ENCODE data around the gene SYNE4. TPM values are rescaled to one million over a fixed set of nuclear protein-coding genes. Genes with fewer than 3 reads are reported as not detected.

Gene SYNE4
- total and polyA plus RNA-seq, 2 of the 13 experiments (the other 11 are each of a cell fraction or from before 2014, with no cell fraction given) = 13.7 to 23.0 TPM

DNA sequence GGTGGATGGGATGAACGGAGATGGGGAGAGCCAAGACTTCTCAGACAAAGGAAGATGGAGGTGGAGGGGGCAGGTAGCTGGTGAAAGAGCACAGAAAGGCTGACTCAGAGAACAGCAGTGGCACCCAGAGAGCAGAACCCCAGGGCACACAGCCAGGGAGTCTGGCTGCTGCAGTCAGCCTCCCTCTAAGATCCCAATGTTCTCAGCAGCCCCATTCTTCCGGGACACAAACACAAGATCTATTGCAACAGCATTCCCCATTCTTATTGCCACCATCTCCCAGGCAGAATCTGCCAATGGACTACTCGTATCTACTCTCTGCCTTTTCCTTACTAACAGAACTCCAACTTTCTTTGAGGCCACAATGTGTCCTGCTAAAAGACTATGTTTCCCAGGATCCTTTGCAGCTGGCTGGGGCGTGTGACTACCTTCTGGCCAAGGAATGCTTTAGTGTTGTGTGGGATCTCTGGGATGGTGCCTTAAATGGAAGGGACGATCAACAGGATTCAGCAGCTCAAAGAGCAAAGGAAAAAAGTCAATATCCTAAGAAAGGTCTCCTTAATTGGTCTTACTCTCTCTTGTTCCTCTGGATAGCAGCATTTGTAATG is 37.9 kb upstream of the SYNE4 start:
- CTCF ChIA-PET (ENCODE audit: low intra/inter-chr PET ratio, low total read pairs) = no interaction called here
- no peaks in the 10 kb centered on the region for H3K79me2 ChIP-seq (ENCODE audit: insufficient read depth, low read length)
- no peaks in the 10 kb centered on the region for H3K9me3 ChIP-seq (ENCODE audit: low read length)
- H3K4me1 ChIP-seq (ENCODE audit: insufficient read depth, low read length) = peaks cover 21% of the 10 kb centered on the region
- no peak overlapping the region for H3K9ac ChIP-seq (ENCODE audit: insufficient read depth, low read depth, low read length)
- no peak overlapping the region for H2AFZ ChIP-seq (ENCODE audit: low read length)
- POLR2A ChIA-PET = no interaction called here
- BruUV-seq (replicated peaks) = no TSS peak
- FAIRE-seq = no peak
- intact Hi-C loops (cut with micrococcal nuclease; ENCODE audit: unreplicated experiment) = no loop called here
- no peak overlapping the region for H3K27ac ChIP-seq (ENCODE audit: extremely low read length, insufficient read depth, low read length)
- TF ChIP-seq, protein P1, sequence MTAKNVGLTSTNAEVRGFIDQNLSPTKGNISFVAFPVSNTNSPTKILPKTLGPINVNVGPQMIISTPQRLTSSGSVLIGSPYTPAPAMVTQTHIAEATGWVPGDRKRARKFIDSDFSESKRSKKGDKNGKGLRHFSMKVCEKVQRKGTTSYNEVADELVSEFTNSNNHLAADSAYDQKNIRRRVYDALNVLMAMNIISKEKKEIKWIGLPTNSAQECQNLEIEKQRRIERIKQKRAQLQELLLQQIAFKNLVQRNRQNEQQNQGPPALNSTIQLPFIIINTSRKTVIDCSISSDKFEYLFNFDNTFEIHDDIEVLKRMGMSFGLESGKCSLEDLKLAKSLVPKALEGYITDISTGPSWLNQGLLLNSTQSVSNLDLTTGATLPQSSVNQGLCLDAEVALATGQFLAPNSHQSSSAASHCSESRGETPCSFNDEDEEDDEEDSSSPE (CRISPR knock-in tag; IDR thresholded peaks at IDR 0.05) = no peak
- TF ChIP-seq SIN3B (IDR thresholded peaks at IDR 0.05; ENCODE audit: low read length) (no peak), SALL1 (CRISPR knock-in tag; IDR thresholded peaks at IDR 0.05) (no peak), ZSCAN21 (CRISPR knock-in tag; IDR thresholded peaks at IDR 0.05; ENCODE audit: borderline replicate concordance) (no peak), CHD4 (IDR thresholded peaks at IDR 0.05; ENCODE audit: borderline replicate concordance, low read length) (no peak), LCORL (IDR thresholded peaks at IDR 0.05) (no peak), LCORL (CRISPR knock-in tag; IDR thresholded peaks at IDR 0.05) (no peak), ZBTB21 (CRISPR knock-in tag; IDR thresholded peaks at IDR 0.05) (no peak), NFE2L1 (CRISPR knock-in tag; IDR thresholded peaks at IDR 0.05; ENCODE audit: borderline replicate concordance) (no peak), ZNF564 (CRISPR knock-in tag; IDR thresholded peaks at IDR 0.05) (no peak), ZNF264 (CRISPR knock-in tag; IDR thresholded peaks at IDR 0.05) (no peak), TMF1 (CRISPR knock-in tag; IDR thresholded peaks at IDR 0.05; ENCODE audit: low read depth) (no peak), ZNF747 (CRISPR knock-in tag; IDR thresholded peaks at IDR 0.05; ENCODE audit: borderline replicate concordance) (no peak), ZSCAN29 (CRISPR knock-in tag; conservative IDR thresholded peaks at IDR 0.05) (no peak)
- TF ChIP-seq, protein P2, sequence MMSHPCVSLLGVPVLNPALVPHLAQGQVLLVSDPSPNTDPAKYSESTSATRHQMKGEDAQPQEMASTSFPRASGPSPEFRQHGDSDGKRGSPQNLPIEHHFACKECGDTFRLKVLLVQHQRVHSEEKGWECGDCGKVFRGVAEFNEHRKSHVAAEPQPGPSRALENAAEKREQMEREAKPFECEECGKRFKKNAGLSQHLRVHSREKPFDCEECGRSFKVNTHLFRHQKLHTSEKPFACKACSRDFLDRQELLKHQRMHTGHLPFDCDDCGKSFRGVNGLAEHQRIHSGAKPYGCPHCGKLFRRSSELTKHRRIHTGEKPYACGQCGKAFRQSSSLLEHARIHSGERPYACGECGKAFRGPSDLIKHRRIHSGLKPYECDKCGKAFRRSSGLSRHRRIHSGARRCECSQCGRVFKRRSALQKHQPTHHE (CRISPR knock-in tag; IDR thresholded peaks at IDR 0.05; ENCODE audit: borderline replicate concordance) = no peak
- TF ChIP-seq, protein P3, sequence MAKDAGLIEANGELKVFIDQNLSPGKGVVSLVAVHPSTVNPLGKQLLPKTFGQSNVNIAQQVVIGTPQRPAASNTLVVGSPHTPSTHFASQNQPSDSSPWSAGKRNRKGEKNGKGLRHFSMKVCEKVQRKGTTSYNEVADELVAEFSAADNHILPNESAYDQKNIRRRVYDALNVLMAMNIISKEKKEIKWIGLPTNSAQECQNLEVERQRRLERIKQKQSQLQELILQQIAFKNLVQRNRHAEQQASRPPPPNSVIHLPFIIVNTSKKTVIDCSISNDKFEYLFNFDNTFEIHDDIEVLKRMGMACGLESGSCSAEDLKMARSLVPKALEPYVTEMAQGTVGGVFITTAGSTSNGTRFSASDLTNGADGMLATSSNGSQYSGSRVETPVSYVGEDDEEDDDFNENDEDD (CRISPR knock-in tag; IDR thresholded peaks at IDR 0.05; ENCODE audit: borderline replicate concordance) = no peak
- TF ChIP-seq, protein P4, sequence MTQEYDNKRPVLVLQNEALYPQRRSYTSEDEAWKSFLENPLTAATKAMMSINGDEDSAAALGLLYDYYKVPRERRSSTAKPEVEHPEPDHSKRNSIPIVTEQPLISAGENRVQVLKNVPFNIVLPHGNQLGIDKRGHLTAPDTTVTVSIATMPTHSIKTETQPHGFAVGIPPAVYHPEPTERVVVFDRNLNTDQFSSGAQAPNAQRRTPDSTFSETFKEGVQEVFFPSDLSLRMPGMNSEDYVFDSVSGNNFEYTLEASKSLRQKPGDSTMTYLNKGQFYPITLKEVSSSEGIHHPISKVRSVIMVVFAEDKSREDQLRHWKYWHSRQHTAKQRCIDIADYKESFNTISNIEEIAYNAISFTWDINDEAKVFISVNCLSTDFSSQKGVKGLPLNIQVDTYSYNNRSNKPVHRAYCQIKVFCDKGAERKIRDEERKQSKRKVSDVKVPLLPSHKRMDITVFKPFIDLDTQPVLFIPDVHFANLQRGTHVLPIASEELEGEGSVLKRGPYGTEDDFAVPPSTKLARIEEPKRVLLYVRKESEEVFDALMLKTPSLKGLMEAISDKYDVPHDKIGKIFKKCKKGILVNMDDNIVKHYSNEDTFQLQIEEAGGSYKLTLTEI (CRISPR knock-in tag; conservative IDR thresholded peaks at IDR 0.05) = no peak
- H3K27me3 ChIP-seq (ENCODE audit: control insufficient read depth in 1 of 2, insufficient read depth in 2 of 2, low read length in 2 of 2) = no peaks in the 10 kb centered on the region
- H3K36me3 ChIP-seq (replicated peaks in 1 of 2; ENCODE audit: control insufficient read depth in 1 of 2, insufficient read depth in 2 of 2, low read length in 2 of 2) = no peaks in the 10 kb centered on the region; a peak in 2 of 5 replicates
- no peaks in the 10 kb centered on the region for H4K20me1 ChIP-seq (ENCODE audit: insufficient read depth, low read length)
- no peak for DNase-seq (ENCODE audit: low spot score)
- in situ Hi-C loops (cut with HindIII; ENCODE audit: extremely low pct_ligation_motif_present, low pct_unique_long_range_greater_than_20kb) = no loop called here
- ATAC-seq = no peak
- no peak overlapping the region for H3K4me3 ChIP-seq (replicated peaks in 1 of 3; ENCODE audit: insufficient read depth in 1 of 3, low read depth in 2 of 3, low read length in 3 of 3)
- no peak overlapping the region for H3K4me2 ChIP-seq (ENCODE audit: low read depth, low read length)
- WGBS (ENCODE audit: low lambda C conversion rate) = 96% methylated on average over 5 of the region's 5 CpGs

Data from HepG2 (cell line).